Endothelial cell of umbilical vein (primary cell): ENCODE results near the gene SNX30. TPM values are rescaled to one million over a fixed set of nuclear protein-coding genes. Genes with fewer than 3 reads are reported as not detected.

Experiments used
- BruUV-seq: library from RNA; stranded (reverse); fragments of 400-500 nt; replicated peaks from 2 replicates; lab custom pipeline; 2021; lab: Mats Ljungman, UMichigan
- CTCF ChIA-PET: fragments of 300-600, 350-600 bp; sonication (Branson Sonifier 250); formaldehyde crosslinking; loops from one replicate; lab custom pipeline; 2021; ENCODE audit warnings: antibody characterized with exemption, inconsistent platforms; lab: Charles Lee
- POLR2A ChIA-PET: fragments of 300-600, 350-600 bp; sonication (Branson Sonifier 250); formaldehyde crosslinking; loops from one replicate; lab custom pipeline; 2021; ENCODE audit warnings: antibody characterized with exemption, inconsistent platforms; lab: Charles Lee
- DNase-seq: peaks from one replicate; pipeline ENCODE4 v3.0.0-alpha.2; 2011; ENCODE audit warnings: low read depth, low spot score
- FAIRE-seq: peaks from 2 replicates; lab custom pipeline; 2011; peaks lifted over from hg19 to GRCh38; lab: Jason Lieb, UNC
- H2AFZ ChIP-seq: 2 replicates; pipeline ENCODE4 v1.6.0; 2012; ENCODE audit warnings: low read depth, low read length, control low read depth, inconsistent platforms
- H3K27ac ChIP-seq: 2 replicates; pipeline ENCODE4 v1.5.1; 2011; ENCODE audit warnings: low read depth, mild to moderate bottlenecking, control low read depth, low read length, moderate library complexity; ENCODE audit not compliant: insufficient read depth
- H3K27me3 ChIP-seq, 2 experiments: 2 replicates each; pipeline versions ENCODE4 v1.6.0 to v1.6.1; 2011; ENCODE audit warnings: low read length in 2 of 2, mixed read lengths in 1 of 2; ENCODE audit not compliant: control insufficient read depth in 2 of 2, insufficient read depth in 2 of 2
- H3K36me3 ChIP-seq, 2 experiments: 2 replicates in 1 of 2; 3 replicates in 1 of 2; pipeline ENCODE4 v1.5.1; 2011; ENCODE audit warnings: low read length in 2 of 2, mild to moderate bottlenecking in 1 of 2, moderate library complexity in 1 of 2; ENCODE audit not compliant: control insufficient read depth in 2 of 2, insufficient read depth in 2 of 2; ENCODE audit errors: extremely low read depth in 1 of 2
- H3K4me1 ChIP-seq: 3 replicates; pipeline ENCODE4 v1.5.1; 2011; ENCODE audit warnings: mild to moderate bottlenecking, low read length; ENCODE audit not compliant: control insufficient read depth, insufficient read depth; ENCODE audit errors: extremely low read depth
- H3K4me2 ChIP-seq: 2 replicates; pipeline ENCODE4 v1.6.1; 2011; ENCODE audit warnings: low read length, control low read depth, mixed read lengths; ENCODE audit not compliant: insufficient read depth
- H3K4me3 ChIP-seq, 3 experiments: fragments of 200-600 bp in 1 of 3; sonication (generic), shearing (Covaris generic) in 1 of 3; replicated peaks in 1 of 3; 2 replicates each; pipeline ENCODE4 v1.5.1; 2011 to 2016; ENCODE audit warnings: control low read depth in 3 of 3, low read length in 3 of 3, mild to moderate bottlenecking in 2 of 3, inconsistent platforms in 1 of 3, low read depth in 1 of 3, moderate library complexity in 1 of 3; ENCODE audit not compliant: insufficient read depth in 1 of 3
- H3K79me2 ChIP-seq: 2 replicates; pipeline ENCODE4 v1.6.0; 2012; ENCODE audit warnings: low read length, inconsistent platforms; ENCODE audit not compliant: control insufficient read depth, insufficient read depth
- H3K9ac ChIP-seq: replicated peaks from 2 replicates; pipeline ENCODE3; 2011; ENCODE audit warnings: low read length, control low read depth; ENCODE audit not compliant: insufficient read depth; ENCODE audit errors: extremely low read depth
- H3K9me1 ChIP-seq: replicated peaks from 3 replicates; pipeline ENCODE4 v1.6.0; 2011; ENCODE audit warnings: mild to moderate bottlenecking, low read length; ENCODE audit not compliant: control insufficient read depth, insufficient read depth; ENCODE audit errors: extremely low read depth
- H3K9me3 ChIP-seq: replicated peaks from 2 replicates; pipeline ENCODE4 v1.5.1; 2012; ENCODE audit warnings: low read length, inconsistent platforms; ENCODE audit not compliant: control insufficient read depth, insufficient read depth
- H4K20me1 ChIP-seq: replicated peaks from 2 replicates; pipeline ENCODE3; 2011; ENCODE audit warnings: mild to moderate bottlenecking, low read length; ENCODE audit not compliant: control insufficient read depth, insufficient read depth; ENCODE audit errors: extremely low read depth
- EZH2 ChIP-seq: IDR thresholded peaks from 2 replicates; pipeline ENCODE4 v1.6.1; 2012; ENCODE audit warnings: borderline replicate concordance, low read depth, mild to moderate bottlenecking, moderate library complexity, low read length, inconsistent platforms; ENCODE audit not compliant: severe bottlenecking
- FOS ChIP-seq: IDR thresholded peaks from 2 replicates; pipeline ENCODE4 v1.6.1; 2011; ENCODE audit warnings: mild to moderate bottlenecking, low read length, moderate library complexity, borderline replicate concordance; ENCODE audit not compliant: insufficient read depth
- GATA2 ChIP-seq: IDR thresholded peaks from 2 replicates; pipeline ENCODE4 v1.7.0; 2011; ENCODE audit warnings: low read depth, mild to moderate bottlenecking, moderate library complexity, mixed read lengths, low read length; ENCODE audit not compliant: insufficient read length, insufficient read depth
- JUN ChIP-seq: IDR thresholded peaks from 2 replicates; pipeline ENCODE4 v1.6.1; 2011; ENCODE audit warnings: borderline replicate concordance, low read depth; ENCODE audit not compliant: insufficient read length, insufficient read depth
- MYC ChIP-seq: IDR thresholded peaks from one replicate; pipeline ENCODE4 v1.6.1; 2011; ENCODE audit warnings: mild to moderate bottlenecking, low read depth, low read length
- POLR2A ChIP-seq: IDR thresholded peaks from 2 replicates; pipeline ENCODE4 v1.6.1; 2012; ENCODE audit warnings: low read depth, mild to moderate bottlenecking, control low read depth, low read length
- POLR2AphosphoS5 ChIP-seq: IDR thresholded peaks from 2 replicates; pipeline ENCODE4 v1.6.1; 2012; ENCODE audit warnings: low read depth, mild to moderate bottlenecking, control low read depth, low read length, moderate library complexity; ENCODE audit not compliant: insufficient read depth
- dilution Hi-C: fragments of 300-500 bp; cut with MboI; formaldehyde crosslinking; loops from one replicate; pipeline ENCODE4 v1.15.0; 2019; ENCODE audit warnings: low sequenced_read_pairs; ENCODE audit not compliant: extremely low pct_ligation_motif_present
- intact Hi-C: fragments of 100-400 bp; cut with micrococcal nuclease; formaldehyde crosslinking; loops from one replicate; pipeline ENCODE4 v1.10.0; 2022
- polyA plus RNA-seq, 4 experiments: library from polyadenylated mRNA; depleted of rRNA in 3 of 4; stranded (reverse) in 3 of 4; unstranded in 1 of 4; fragments of >200 nt; gene quantifications; 2 replicates each; pipeline versions ENCODE4 v1.2.1 to v1.2.3, GENCODE V29; 2011 to 2012; ENCODE audit warnings: missing spikeins in 1 of 4
- total RNA-seq: library from RNA; stranded (reverse); gene quantifications from 2 replicates; pipeline ENCODE4 v1.2.3, GENCODE V29; 2021
- TF ChIP-seq, protein P1 (sequence below), 2 donors: IDR thresholded peaks; 1 replicate in 1 of 2; 2 replicates in 1 of 2; pipeline ENCODE4 v1.5.1; 2011; ENCODE audit warnings: low read length in 2 of 2, mild to moderate bottlenecking in 2 of 2, moderate library complexity in 2 of 2, control low read depth in 1 of 2, inconsistent platforms in 1 of 2, low read depth in 1 of 2; ENCODE audit not compliant: insufficient read depth in 1 of 2; ENCODE audit errors: extremely low read depth in 1 of 2
- TF ChIP-seq, protein P2 (sequence below): IDR thresholded peaks from 2 replicates; pipeline ENCODE4 v1.6.1; 2011; ENCODE audit not compliant: insufficient read depth, insufficient read length

The SNX30 gene
- total and polyA plus RNA-seq, 2 donors (not counting 3 experiments of a cell fraction or from before 2014, with no cell fraction given) = 2.8 to 6.3 TPM

DNA sequence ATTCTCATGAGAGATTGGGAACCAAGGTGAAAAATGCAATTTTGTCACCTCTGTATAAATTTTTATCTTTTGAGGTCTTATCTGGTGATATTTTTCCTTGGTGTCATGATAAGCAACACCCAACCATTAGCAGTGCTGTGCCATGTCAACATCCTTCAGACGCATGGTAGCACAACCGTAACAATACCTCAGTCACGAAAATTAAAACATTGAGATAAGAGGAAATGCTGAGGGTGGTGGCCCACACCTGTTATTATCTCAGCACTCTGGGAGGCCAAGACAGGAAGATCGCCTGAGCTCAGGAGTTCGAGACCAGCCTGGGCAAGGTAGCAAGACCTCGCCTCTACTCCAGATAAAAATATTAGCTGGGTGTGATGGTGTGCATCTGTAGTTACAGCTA, 107.4 kb downstream of the SNX30 start:
- H3K79me2 ChIP-seq = no peaks in the 10 kb centered on the region
- no peaks in the 10 kb centered on the region for H3K9me3 ChIP-seq
- no TSS peak for BruUV-seq
- H3K4me2 ChIP-seq = no peak overlapping the region
- no peaks in the 10 kb centered on the region for H3K27me3 ChIP-seq
- H3K36me3 ChIP-seq = no peaks in the 10 kb centered on the region
- no peak overlapping the region for H3K27ac ChIP-seq
- no peaks in the 10 kb centered on the region for H3K4me1 ChIP-seq
- no peak for FAIRE-seq
- TF ChIP-seq POLR2AphosphoS5 = no peak
- TF ChIP-seq FOS = no peak
- TF ChIP-seq, protein P1, sequence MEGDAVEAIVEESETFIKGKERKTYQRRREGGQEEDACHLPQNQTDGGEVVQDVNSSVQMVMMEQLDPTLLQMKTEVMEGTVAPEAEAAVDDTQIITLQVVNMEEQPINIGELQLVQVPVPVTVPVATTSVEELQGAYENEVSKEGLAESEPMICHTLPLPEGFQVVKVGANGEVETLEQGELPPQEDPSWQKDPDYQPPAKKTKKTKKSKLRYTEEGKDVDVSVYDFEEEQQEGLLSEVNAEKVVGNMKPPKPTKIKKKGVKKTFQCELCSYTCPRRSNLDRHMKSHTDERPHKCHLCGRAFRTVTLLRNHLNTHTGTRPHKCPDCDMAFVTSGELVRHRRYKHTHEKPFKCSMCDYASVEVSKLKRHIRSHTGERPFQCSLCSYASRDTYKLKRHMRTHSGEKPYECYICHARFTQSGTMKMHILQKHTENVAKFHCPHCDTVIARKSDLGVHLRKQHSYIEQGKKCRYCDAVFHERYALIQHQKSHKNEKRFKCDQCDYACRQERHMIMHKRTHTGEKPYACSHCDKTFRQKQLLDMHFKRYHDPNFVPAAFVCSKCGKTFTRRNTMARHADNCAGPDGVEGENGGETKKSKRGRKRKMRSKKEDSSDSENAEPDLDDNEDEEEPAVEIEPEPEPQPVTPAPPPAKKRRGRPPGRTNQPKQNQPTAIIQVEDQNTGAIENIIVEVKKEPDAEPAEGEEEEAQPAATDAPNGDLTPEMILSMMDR (IDR thresholded peaks at IDR 0.05; ENCODE audit: extremely low read depth in 1 of 2, insufficient read depth in 1 of 2, low read depth in 1 of 2, low read length in 2 of 2) = no peak
- TF ChIP-seq MYC = no peak
- TF ChIP-seq EZH2 = no peak
- no peak for TF ChIP-seq POLR2A
- no peak for TF ChIP-seq GATA2
- TF ChIP-seq, protein P2, sequence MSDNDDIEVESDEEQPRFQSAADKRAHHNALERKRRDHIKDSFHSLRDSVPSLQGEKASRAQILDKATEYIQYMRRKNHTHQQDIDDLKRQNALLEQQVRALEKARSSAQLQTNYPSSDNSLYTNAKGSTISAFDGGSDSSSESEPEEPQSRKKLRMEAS = no peak
- TF ChIP-seq JUN = no peak
- H3K9ac ChIP-seq = no peak overlapping the region
- H2AFZ ChIP-seq = no peak overlapping the region
- intact Hi-C loops = no loop called here
- H3K9me1 ChIP-seq = no peaks in the 10 kb centered on the region
- ChIA-PET CTCF (interaction anchor here (0.6 to 3.6 kb wide), 5 partner anchors 11 to 45 kb away, joined by 3 to 22 read pairs (median 3); no protein-coding TSS in a partner anchor), POLR2A (no interaction called here)
- dilution Hi-C loops = no loop called here
- DNase-seq = no peak
- no peak overlapping the region for H3K4me3 ChIP-seq
- no peaks in the 10 kb centered on the region for H4K20me1 ChIP-seq
